HG03060 (cell line): ENCODE measurements around the gene THUMPD1.
"Not testable (repeated sequence)": the region's sequence is repeated elsewhere in the genome, so short reads cannot be mapped to it uniquely, and the experiment has no call there.

Experiments used
- ATAC-seq: cut with Tn5 transposase; IDR thresholded peaks from one replicate; pipeline ENCODE4 v1.9.1; 2021; ENCODE audit warnings: low read depth, moderate number of reproducible peaks; ENCODE audit not compliant: unreplicated experiment

Gene THUMPD1

GRCh38 chr16:20741554-20742285 lies at the start of gene THUMPD1:
THUMPD1 (minus strand) TSS chr16:20741818; CDS start chr16:20741739, 79 bp downstream.
- ATAC-seq = peak; percentile 77

- no peak for ATAC-seq
These were observed 47.5 kb upstream of the THUMPD1 start for GRCh38 chr16:20789130-20789529.

GRCh38 chr16:20784204-20784603 lies 42.6 kb upstream of the THUMPD1 start:
- no peak for ATAC-seq

GRCh38 chr16:20782470-20782869 lies 40.9 kb upstream of the THUMPD1 start:
- ATAC-seq = no peak

- no peak for ATAC-seq
These were observed 40.1 kb upstream of the THUMPD1 start for GRCh38 chr16:20781697-20782096.

- no peak for ATAC-seq
These were observed 33.2 kb upstream of the THUMPD1 start for GRCh38 chr16:20774703-20775362.

GRCh38 chr16:20773679-20774078 lies 32.1 kb upstream of the THUMPD1 start:
- no peak for ATAC-seq

- ATAC-seq = no peak
These were observed 27.2 kb upstream of the THUMPD1 start for GRCh38 chr16:20768818-20769217.

GRCh38 chr16:20768121-20768520 lies 26.5 kb upstream of the THUMPD1 start:
- ATAC-seq = no peak

- ATAC-seq = no peak
These were observed 26.0 kb upstream of the THUMPD1 start for GRCh38 chr16:20767577-20767976.

- ATAC-seq = no peak
These were observed 24.7 kb upstream of the THUMPD1 start for GRCh38 chr16:20766294-20766693.

GRCh38 chr16:20765732-20766131 lies 24.1 kb upstream of the THUMPD1 start:
- ATAC-seq = no peak

- ATAC-seq = not testable (repeated sequence)
These were observed 22.8 kb upstream of the THUMPD1 start for GRCh38 chr16:20764448-20764847.

GRCh38 chr16:20763461-20764232 lies 22.0 kb upstream of the THUMPD1 start, which contains the start of gene ACSM3:
ACSM3 (plus strand) TSS chr16:20764014; CDS start chr16:20770035, 6,021 bp downstream.
- peak; percentile 78 for ATAC-seq

- ATAC-seq = no peak
These were observed 20.9 kb upstream of the THUMPD1 start for GRCh38 chr16:20762404-20763123.

- ATAC-seq = no peak
These were observed 19.6 kb upstream of the THUMPD1 start for GRCh38 chr16:20761175-20761574.

- ATAC-seq = no peak
These were observed 18.7 kb upstream of the THUMPD1 start for GRCh38 chr16:20760346-20760745.

GRCh38 chr16:20755799-20756198 lies 14.2 kb upstream of the THUMPD1 start:
- ATAC-seq = not testable (repeated sequence)

- ATAC-seq = no peak
These were observed 13.6 kb upstream of the THUMPD1 start for GRCh38 chr16:20755238-20755637.

- ATAC-seq = no peak
These were observed 12.1 kb upstream of the THUMPD1 start for GRCh38 chr16:20753727-20754126.

GRCh38 chr16:20750558-20750957 lies 8.9 kb upstream of the THUMPD1 start:
- ATAC-seq = no peak
